ENCODE data around the gene SMAD7. TPM values are rescaled to one million over a fixed set of nuclear protein-coding genes. Genes with fewer than 3 reads are reported as not detected.

SMAD7 gene
- 23.8 and 26.3 TPM in 2 replicates for total RNA-seq

DNA sequence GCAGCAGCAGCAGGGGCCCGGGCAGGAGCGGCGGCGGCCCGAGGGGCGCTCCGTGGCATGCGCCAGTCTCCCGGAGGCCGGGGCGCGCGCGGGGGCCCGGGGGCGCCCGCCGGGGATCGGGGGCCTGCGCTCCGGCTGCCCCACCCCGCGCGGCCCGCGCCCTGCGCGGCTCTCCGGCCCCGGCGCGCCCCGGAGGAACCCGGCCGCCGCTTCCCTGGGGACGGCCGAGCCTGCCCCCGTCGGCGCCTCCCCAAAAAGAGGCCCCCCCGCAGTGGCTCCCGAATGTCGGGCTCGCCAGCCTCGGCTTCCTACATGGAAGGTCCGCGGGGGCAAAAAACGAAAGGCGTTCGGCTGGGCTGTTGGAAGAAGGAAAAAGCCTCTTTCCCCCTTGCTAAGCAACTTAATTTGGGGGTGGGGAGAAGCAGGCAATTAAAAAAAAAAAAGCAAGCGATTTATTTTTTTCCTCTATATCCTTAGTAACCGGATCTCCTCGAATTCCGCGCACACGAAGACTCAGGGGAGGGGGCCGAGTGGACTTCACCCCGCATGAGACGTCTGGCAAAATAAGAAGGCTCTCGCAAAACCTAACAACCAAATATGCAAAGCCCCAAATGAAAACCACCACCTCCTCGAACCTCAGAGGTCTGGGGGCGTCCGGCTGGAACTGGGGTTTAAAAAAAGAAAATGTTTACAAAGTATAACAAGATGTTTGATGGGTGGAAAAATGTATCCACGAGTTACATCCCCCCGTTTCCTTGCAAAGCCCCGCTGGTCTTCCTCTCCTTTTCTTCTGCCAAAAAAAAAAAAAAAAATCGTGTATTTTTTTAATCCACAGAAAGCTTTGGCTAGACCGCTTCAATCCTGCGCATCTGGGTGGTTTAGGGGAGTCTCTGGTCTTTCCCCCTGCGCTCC, at the start of gene SMAD7:
SMAD7 (minus strand) TSS at position 430 of the 912 bp plus-strand sequence. CDS start 541 bp downstream, outside the sequence.

Measured in epithelial cell of alveolus of lung (primary cell).